NT2/D1 (cell line): Measurements from ENCODE around the gene UBALD1.

Experiments used
- SUZ12 ChIP-seq: IDR thresholded peaks from 2 replicates; pipeline ENCODE4 v1.6.1; 2011; ENCODE audit not compliant: insufficient read length, insufficient read depth; ENCODE audit errors: extremely low read depth
- YY1 ChIP-seq: IDR thresholded peaks from 2 replicates; pipeline ENCODE4 v1.6.1; 2011; ENCODE audit not compliant: insufficient read length, insufficient read depth
- ZNF274 ChIP-seq: IDR thresholded peaks from 2 replicates; pipeline ENCODE4 v1.6.1; 2011; ENCODE audit warnings: mild to moderate bottlenecking, low read depth, low read length

DNA sequence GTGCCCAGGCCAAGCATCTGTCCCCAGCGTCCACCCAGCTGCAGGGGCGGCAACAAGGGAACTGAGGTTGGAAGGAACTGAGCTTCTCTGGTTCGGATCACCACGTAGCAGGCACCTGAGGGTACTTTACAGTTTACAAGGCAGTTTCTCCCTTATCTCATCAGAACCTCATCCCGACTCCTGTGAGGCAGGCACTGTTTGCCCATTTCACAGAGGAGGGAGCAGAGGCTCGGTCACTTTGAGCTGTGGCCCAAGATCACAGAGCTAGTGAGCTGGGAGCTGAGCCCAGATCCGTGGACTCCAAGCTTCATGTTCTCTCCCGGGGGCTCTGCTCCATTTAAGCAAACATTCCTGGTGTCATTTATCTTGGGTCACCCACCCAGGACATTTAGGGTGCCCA, 15.1 kb downstream of the UBALD1 start:
- no peak for TF ChIP-seq ZNF274
- TF ChIP-seq YY1: no peak
- no peak for TF ChIP-seq SUZ12
